Stimulated activated effector memory CD8-positive, alpha-beta T cell treated with anti-CD3 and anti-CD28 coated beads, Interleukin-12 subunit alpha, Interleukin-12 subunit beta, amount 100 ng/mL, for 72 hours (primary cell): ENCODE results near the gene ARMC5.
A peak's percentile ranks its signal among the peaks of the same experiment; 100 is the strongest.
"Not testable (repeated sequence)": the region's sequence is repeated elsewhere in the genome, so short reads cannot be mapped to it uniquely, and the experiment has no call there.

Experiments
- ATAC-seq: fragments of 150-1000 bp; cut with Tn5 transposase; 2 replicates; pipeline ENCODE4 v1.10.0; 2021
- DNase-seq, 2 donors: peaks; one replicate each; pipeline ENCODE4 v3.0.0; 2021 to 2022; ENCODE audit warnings: low spot score in 2 of 2
- H3K27ac Mint-ChIP-seq: one replicate; pipeline ENCODE4 v1.8.0; 2022; ENCODE audit warnings: mild to moderate bottlenecking, mixed read lengths
- H3K36me3 Mint-ChIP-seq: one replicate; pipeline ENCODE4 v1.8.0; 2022; ENCODE audit warnings: mild to moderate bottlenecking, mixed read lengths
- H3K4me1 Mint-ChIP-seq: one replicate; pipeline ENCODE4 v1.8.0; 2022; ENCODE audit warnings: mixed read lengths
- H3K4me3 Mint-ChIP-seq: one replicate; pipeline ENCODE4 v1.8.0; 2022; ENCODE audit warnings: mild to moderate bottlenecking, mixed read lengths
- H3K9me3 Mint-ChIP-seq: one replicate; pipeline ENCODE4 v1.8.0; 2022; ENCODE audit warnings: mixed read lengths

Gene ARMC5

DNA sequence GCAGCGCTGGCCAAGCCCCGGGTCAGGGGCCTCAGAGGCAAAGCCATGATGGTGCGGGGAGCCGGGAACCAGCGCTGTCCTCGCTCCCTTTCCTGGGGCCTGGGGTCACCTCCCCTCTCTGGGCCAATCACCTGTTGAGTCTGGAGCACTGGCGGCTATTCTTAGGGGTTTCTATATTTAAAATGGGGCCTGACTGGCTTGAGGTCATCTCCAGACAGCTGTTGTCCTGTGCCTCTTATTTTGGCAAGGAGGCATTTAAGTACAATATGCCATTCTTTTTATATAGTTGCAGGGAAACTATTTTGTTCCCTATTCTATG, 31.1 kb upstream of the ARMC5 start, which contains the start of gene COX6A2:
TSS of gene COX6A2 (minus strand) at position 82 of the 319 bp plus-strand sequence. CDS start at position 47, 35 bp downstream.
- Mint-ChIP-seq H3K27ac (no peak within 1 kb of the TSS), H3K4me1 (peaks cover 35% of the 10 kb centered on the region), H3K9me3 (no peaks in the 10 kb centered on the region), H3K4me3 (peak within 1 kb of the TSS; percentile 25), H3K36me3 (no peaks in the 10 kb centered on the region)
- DNase-seq (no peak), ATAC-seq (no peak)

- Mint-ChIP-seq H3K36me3 (no peaks in the 10 kb centered on the region), H3K4me1 (peaks cover 30% of the 10 kb centered on the region), H3K27ac (no peak overlapping the region), H3K4me3 (no peak overlapping the region), H3K9me3 (no peaks in the 10 kb centered on the region)
- DNase-seq = no peak
- peak; percentile 36 for ATAC-seq
These were observed 30.6 kb upstream of the ARMC5 start for GRCh38 chr16:31428638-31429247.

DNA sequence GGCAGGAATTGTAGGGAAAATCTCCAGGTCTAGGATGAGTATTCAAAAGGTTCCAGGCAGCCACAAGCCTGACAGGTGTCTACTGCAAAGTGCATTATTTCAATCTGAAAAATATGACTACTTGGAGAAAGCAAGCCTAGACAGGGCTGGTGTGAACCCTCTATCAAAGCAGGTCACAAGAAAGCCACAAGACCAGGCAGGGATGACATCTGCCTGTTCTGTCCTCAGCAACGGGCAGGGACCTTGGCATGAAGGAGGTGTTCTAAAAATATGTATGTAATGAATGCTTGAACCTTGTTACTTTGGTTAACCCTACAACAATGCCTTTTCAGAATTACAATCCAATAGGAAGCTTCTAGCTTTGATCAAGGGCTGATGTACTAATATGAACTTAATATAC, 30.0 kb upstream of the ARMC5 start:
- Mint-ChIP-seq H3K9me3 (no peaks in the 10 kb centered on the region), H3K36me3 (no peaks in the 10 kb centered on the region), H3K27ac (no peak overlapping the region), H3K4me1 (peaks cover 25% of the 10 kb centered on the region), H3K4me3 (no peak overlapping the region)
- DNase-seq = no peak
- peak; percentile 39 for ATAC-seq

DNA sequence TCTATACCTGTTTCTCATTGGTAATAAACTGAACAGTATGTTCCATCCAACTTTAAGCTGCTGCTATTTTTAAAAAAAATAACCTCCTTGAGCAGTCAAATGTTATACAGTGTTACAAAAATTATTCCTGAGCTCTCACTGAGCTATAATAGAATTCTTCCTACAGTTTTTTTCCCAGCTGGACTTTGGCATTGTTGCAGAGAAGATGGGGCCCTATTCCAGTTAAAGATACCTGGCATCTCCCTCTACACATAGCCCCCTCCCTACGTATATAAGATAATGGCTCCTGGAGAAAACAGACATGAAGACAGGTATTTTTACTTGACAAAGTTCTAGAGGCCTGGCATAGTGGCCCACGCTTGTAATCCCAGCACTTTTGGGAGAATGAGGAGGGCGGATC, 29.5 kb upstream of the ARMC5 start:
- Mint-ChIP-seq H3K9me3 (no peaks in the 10 kb centered on the region), H3K4me3 (no peak overlapping the region), H3K36me3 (no peaks in the 10 kb centered on the region), H3K4me1 (peaks cover 22% of the 10 kb centered on the region), H3K27ac (no peak overlapping the region)
- no peak for ATAC-seq
- no peak for DNase-seq

GRCh38 chr16:31430380-31431052, 28.8 kb upstream of the ARMC5 start:
- Mint-ChIP-seq H3K36me3 (no peaks in the 10 kb centered on the region), H3K27ac (no peak overlapping the region), H3K4me3 (no peak overlapping the region), H3K9me3 (no peaks in the 10 kb centered on the region), H3K4me1 (peaks cover 15% of the 10 kb centered on the region)
- ATAC-seq (peak; percentile 75), DNase-seq (no peak)

DNA sequence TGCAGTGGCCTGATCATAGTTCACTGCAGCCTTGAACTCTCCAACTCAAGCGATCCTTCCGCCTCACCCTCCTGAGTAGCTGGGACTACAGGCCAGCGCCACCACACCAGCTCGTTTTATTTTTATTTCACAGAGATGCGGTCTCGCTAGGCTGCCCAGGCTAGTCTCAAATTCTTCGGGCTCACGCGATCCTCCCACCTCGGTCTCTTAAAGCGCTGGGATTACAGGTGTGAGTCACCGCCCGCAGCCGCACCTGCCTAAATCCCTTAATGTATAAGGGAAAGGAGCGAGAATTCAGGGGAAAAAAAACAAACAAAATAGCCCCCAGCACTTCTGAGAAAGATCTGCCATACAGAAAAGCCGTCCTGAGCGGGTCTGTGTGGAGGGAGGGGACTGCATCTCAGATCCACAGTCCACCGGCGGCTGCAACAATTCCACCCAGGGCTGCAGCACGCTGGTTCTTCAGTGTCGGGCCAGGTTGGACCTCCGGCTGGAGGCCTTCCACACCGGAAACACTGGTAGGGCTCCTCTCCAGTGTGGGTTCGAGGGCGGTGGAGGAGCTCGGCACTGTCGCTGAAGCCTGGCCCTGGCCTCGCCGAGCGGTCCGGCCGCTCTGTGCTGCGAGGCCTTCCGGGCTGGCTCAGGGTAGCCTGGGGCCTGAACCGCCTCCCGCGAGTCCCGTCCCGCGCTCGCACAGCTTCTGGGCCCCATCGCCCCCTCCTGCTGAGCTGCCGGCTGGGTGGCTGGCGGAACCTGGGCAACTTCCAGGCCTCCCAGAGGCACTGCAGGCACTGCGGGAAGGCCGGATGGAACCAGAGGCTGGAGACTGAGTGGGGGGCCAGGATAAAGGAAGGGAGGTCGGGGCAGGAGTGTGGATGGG, 23.7 kb upstream of the ARMC5 start:
- DNase-seq = no peak
- no peak for ATAC-seq
- Mint-ChIP-seq H3K4me1 (peaks cover 29% of the 10 kb centered on the region), H3K36me3 (no peaks in the 10 kb centered on the region), H3K27ac (no peak overlapping the region), H3K4me3 (no peak overlapping the region), H3K9me3 (no peaks in the 10 kb centered on the region)

DNA sequence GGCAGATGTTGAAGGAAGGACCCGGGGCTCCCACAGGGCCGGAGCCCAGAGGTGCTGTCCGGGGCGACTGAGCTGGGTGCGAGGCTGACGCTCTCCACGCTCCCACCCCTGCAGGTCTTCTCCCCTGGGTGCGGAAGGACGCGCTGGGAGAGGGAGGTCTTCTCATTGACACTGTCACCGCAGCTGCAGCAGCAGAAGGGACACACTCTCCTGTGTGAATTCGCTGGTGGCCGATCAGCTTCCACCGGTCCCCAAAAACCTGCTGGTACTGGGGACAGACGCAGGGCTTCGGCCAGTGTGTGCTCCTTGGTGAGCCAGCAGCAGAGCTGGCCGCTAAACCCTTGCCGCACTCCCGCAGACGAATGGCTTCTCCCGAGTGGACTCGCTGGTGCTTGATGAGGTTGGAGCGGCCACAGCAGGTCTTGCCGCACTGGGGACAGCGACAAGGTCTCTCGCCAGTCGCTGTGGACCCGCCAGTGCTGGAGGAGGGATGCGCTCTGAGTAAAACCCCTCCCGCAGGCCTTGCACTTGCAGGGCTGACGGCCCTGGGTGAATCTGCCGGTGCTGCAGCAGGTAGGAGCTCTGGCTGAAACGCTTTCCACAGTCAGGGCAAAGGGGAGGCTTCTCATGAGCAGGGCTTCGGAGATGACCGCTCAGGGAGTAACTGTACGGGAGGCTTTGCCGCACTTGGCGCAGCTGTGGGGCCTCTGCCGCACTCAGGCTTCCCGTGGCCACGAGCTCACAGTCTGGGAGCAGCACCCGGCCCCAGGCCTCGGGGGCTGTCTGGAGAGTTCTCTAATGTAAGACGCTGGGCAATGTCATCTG, 22.9 kb upstream of the ARMC5 start:
- H3K4me1 Mint-ChIP-seq = peaks cover 26% of the 10 kb centered on the region
- no peak for DNase-seq
- no peaks in the 10 kb centered on the region for H3K36me3 Mint-ChIP-seq
- H3K4me3 Mint-ChIP-seq = no peak overlapping the region
- no peaks in the 10 kb centered on the region for H3K9me3 Mint-ChIP-seq
- ATAC-seq = no peak
- H3K27ac Mint-ChIP-seq = no peak overlapping the region

DNA sequence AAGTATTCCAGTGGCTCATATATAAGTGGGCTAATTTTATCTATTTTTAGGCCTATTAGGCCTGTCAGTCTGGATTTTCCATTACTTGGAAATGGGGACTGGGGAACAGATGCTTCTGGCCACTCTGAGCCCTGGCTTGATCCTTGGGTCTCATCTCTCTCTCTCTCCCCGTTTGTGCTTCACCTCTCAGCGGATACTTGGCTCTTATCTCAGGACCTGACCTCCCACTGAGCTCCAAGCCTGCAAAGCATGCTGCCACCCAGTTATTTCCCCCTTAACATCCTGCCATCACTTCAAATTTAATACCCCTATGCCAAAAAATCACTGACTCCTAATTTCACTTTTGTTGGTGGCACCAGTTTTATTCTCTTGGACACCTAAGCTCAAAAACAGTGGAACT, 20.9 kb upstream of the ARMC5 start:
- Mint-ChIP-seq H3K9me3 (no peaks in the 10 kb centered on the region), H3K27ac (no peak overlapping the region), H3K4me3 (no peak overlapping the region), H3K4me1 (peaks cover 38% of the 10 kb centered on the region), H3K36me3 (no peaks in the 10 kb centered on the region)
- no peak for DNase-seq
- no peak for ATAC-seq

- H3K4me3 Mint-ChIP-seq = peak overlapping the region; percentile 32
- peak; percentile 66 for ATAC-seq
These were observed 20.3 kb upstream of the ARMC5 start for GRCh38 chr16:31439023-31439422.

DNA sequence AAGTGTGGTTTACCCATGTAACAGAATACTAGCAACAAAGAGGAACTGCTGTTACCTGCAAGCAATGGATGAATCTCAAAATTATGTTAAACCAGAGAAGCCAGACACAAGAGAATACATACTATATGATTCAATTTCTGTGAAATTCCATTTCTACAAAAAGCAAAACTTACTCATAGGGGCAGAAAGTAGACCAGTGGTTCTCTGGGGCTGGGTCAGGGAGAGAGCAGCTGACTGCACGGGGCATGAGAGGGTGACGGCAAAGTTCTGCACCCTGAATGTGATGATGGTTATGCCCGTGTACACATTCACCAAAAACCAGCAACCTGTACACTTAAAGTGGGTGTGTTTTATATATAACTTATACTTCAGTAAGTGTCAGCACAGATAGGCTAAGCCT, 19.8 kb upstream of the ARMC5 start:
- H3K4me1 Mint-ChIP-seq = peaks cover 38% of the 10 kb centered on the region
- peaks cover 5% of the 10 kb centered on the region for H3K36me3 Mint-ChIP-seq
- ATAC-seq (peak; percentile 79), DNase-seq (no peak)
- H3K27ac Mint-ChIP-seq = no peak overlapping the region
- H3K4me3 Mint-ChIP-seq = peak overlapping the region; percentile 32
- H3K9me3 Mint-ChIP-seq = no peaks in the 10 kb centered on the region

More at GRCh38 chr16:31439023-31439422, 20.3 kb upstream of the ARMC5 start:
- not testable (repeated sequence) for H3K36me3 Mint-ChIP-seq, H3K9me3 Mint-ChIP-seq, H3K27ac Mint-ChIP-seq, DNase-seq
- peaks cover 38% of the 10 kb centered on the region for H3K4me1 Mint-ChIP-seq

GRCh38 chr16:31440516-31441184, 18.7 kb upstream of the ARMC5 start:
- no peak overlapping the region for H3K27ac Mint-ChIP-seq
- no peak overlapping the region for H3K4me3 Mint-ChIP-seq
- H3K4me1 Mint-ChIP-seq = peaks cover 39% of the 10 kb centered on the region
- H3K36me3 Mint-ChIP-seq = peaks cover 6% of the 10 kb centered on the region
- no peaks in the 10 kb centered on the region for H3K9me3 Mint-ChIP-seq
- no peak for DNase-seq
- peak; percentile 31 for ATAC-seq

DNA sequence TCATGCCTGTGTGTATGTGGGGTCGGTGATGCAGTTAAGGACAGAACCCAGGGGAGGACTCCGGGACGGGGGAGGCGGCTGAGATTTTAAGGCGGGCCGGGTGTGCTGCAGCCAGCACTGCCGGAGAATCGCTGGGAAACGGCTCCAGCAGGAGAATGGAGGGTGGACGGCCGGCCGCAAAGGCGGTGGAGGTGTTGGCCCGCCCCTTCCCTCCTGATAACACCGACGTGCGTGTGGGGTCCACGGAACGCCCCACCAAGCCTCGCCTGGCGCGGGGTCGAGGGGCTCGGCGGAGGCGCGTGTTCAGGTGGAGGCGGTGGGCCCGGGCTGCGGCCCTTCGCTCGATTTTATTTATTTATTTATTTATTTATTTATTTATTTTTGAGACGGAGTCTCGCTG, 17.3 kb upstream of the ARMC5 start:
- H3K9me3 Mint-ChIP-seq = no peaks in the 10 kb centered on the region
- peaks cover 6% of the 10 kb centered on the region for H3K36me3 Mint-ChIP-seq
- DNase-seq (no peak), ATAC-seq (no peak)
- H3K27ac Mint-ChIP-seq = no peak overlapping the region
- H3K4me3 Mint-ChIP-seq = peak overlapping the region; percentile 74
- peaks cover 45% of the 10 kb centered on the region for H3K4me1 Mint-ChIP-seq

- Mint-ChIP-seq H3K27ac (peak overlapping the region; percentile 23), H3K4me1 (peaks cover 21% of the 10 kb centered on the region)
- not testable (repeated sequence) for H3K4me3 Mint-ChIP-seq, H3K36me3 Mint-ChIP-seq, ATAC-seq, DNase-seq, H3K9me3 Mint-ChIP-seq
These were observed 13.4 kb upstream of the ARMC5 start for GRCh38 chr16:31445931-31446330.

DNA sequence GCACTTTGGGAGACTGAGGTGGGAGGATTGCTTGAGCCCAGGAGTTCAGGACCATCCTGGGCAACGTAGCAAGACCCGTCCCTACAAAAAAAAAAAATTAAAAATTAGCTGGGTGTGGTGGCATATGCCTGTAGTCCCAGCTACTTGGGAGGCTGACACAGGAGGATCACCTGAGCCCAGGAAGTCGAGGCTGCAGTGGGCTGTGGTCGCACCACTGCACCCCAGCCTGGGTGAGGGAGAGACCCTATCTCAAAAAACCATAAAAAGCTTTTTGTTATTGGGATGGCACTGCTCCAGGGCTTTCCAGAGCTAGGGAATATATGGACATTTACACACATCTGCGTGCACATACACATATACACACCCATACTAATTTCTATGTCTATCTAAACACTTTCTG, 8.1 kb upstream of the ARMC5 start:
- peak overlapping the region; percentile 78 for H3K27ac Mint-ChIP-seq
- peaks cover 27% of the 10 kb centered on the region for H3K4me1 Mint-ChIP-seq
- no peak overlapping the region for H3K4me3 Mint-ChIP-seq
- H3K9me3 Mint-ChIP-seq = no peaks in the 10 kb centered on the region
- no peak for DNase-seq
- no peak for ATAC-seq
- H3K36me3 Mint-ChIP-seq = peaks cover 13% of the 10 kb centered on the region
